AG10803 (cell line): Measurements from ENCODE around the gene IKZF3.

Experiments used
- DNase-seq: peaks from one replicate; pipeline ENCODE4 v3.0.0; 2010; ENCODE audit warnings: low read depth
- H3K4me3 ChIP-seq: 2 replicates; pipeline ENCODE4 v1.5.1; 2011; ENCODE audit warnings: mild to moderate bottlenecking, low read length, control low read depth
- TF ChIP-seq, protein P1 (sequence below): conservative IDR thresholded peaks from 2 replicates; pipeline ENCODE4 v1.5.1; 2011; ENCODE audit warnings: mild to moderate bottlenecking, low read length, control low read depth, inconsistent platforms

IKZF3 gene

DNA sequence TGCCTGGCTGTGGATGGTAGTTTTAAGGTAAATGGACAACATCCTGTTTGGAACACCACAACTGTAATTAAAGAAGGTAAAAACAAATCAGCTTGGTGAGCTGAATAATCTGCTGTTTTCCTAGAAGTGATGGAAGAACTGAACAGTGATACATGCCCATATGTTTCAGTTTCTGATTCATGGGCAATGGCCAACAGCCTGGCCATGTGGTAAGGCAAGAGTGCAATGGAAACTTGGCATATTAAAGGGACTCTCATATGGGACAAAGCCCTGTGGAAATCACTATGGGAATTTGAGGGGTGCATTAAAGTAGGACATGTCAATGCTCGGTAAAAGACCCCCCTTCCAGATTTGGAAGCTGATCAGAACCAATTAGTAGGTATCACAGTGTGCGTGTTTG is 37.8 kb downstream of the IKZF3 start:
- no peak for DNase-seq
- TF ChIP-seq, protein P1, sequence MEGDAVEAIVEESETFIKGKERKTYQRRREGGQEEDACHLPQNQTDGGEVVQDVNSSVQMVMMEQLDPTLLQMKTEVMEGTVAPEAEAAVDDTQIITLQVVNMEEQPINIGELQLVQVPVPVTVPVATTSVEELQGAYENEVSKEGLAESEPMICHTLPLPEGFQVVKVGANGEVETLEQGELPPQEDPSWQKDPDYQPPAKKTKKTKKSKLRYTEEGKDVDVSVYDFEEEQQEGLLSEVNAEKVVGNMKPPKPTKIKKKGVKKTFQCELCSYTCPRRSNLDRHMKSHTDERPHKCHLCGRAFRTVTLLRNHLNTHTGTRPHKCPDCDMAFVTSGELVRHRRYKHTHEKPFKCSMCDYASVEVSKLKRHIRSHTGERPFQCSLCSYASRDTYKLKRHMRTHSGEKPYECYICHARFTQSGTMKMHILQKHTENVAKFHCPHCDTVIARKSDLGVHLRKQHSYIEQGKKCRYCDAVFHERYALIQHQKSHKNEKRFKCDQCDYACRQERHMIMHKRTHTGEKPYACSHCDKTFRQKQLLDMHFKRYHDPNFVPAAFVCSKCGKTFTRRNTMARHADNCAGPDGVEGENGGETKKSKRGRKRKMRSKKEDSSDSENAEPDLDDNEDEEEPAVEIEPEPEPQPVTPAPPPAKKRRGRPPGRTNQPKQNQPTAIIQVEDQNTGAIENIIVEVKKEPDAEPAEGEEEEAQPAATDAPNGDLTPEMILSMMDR, result no peak
- no peak overlapping the region for H3K4me3 ChIP-seq

- H3K4me3 ChIP-seq, result no peak overlapping the region
- DNase-seq, result no peak
- TF ChIP-seq, protein P1, result no peak
These were observed 40.6 kb downstream of the IKZF3 start for GRCh38 chr17:39823407-39824054.

DNA sequence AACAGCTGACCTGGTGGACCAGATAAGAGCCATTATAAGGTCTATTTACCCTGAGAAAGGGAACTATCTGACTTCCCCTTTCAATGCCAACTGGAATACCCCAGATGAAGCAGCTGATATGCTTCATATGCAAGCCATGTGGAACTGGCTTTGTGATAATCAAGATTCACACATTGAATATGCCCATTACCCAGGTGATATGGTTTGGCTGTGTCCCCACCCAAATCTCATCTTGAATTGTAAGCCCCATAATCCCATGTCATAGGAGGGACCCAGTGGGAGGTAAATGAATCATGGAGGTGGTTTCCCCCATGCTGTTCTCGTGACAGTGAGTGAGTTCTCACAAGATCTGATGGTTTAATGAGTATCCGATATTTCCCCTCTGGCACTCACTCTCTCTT is 42.1 kb downstream of the IKZF3 start:
- H3K4me3 ChIP-seq, result no peak overlapping the region
- TF ChIP-seq, protein P1, result no peak
- no peak for DNase-seq

GRCh38 chr17:39820987-39821386 is 43.1 kb downstream of the IKZF3 start:
- H3K4me3 ChIP-seq, result no peak overlapping the region
- no peak for DNase-seq
- TF ChIP-seq, protein P1, result no peak

DNA sequence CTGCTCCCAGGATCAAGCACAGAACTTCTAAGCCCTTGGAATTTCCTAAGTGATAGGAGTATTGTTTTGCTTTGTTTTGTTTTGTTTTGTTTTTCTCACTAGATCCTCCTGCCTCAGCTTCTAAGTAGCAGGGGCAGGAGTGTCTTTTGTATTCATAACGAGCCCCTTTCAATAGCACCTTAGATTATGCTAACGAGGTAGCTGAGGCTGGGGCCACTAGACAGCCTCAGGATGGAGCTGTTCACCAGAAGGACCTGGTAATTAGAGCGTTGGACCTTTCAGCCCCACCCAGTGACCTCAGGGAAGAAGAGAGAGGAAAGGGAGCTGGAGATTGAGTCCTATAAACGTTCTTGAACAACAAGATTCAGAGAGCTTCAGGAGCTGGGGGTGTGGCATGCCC is 43.6 kb downstream of the IKZF3 start:
- TF ChIP-seq, protein P1, result no peak
- no peak overlapping the region for H3K4me3 ChIP-seq
- no peak for DNase-seq

GRCh38 chr17:39818358-39819000 is 45.6 kb downstream of the IKZF3 start:
- TF ChIP-seq, protein P1, result no peak
- H3K4me3 ChIP-seq, result no peak overlapping the region
- no peak for DNase-seq

DNA sequence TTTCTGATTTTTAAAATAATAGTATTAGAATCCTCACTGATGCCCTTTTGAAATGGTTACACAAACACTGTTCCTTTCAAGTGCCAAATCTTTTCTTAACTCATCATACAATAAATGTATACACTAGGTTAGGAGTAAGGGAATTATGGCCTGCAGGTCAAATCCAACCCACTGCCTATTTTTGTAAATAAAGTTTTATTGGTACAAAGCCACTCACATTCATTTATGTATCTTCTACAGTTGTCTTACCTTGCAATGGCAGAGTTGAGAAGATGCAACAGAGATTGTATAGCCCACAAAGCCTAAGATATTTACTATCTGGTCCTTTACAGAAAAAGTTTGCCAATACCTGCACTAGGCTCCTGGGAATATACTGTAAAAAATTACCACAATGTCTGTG is 47.8 kb downstream of the IKZF3 start:
- H3K4me3 ChIP-seq, result no peak overlapping the region
- TF ChIP-seq, protein P1, result no peak

More for the DNA sequence above, 47.8 kb downstream of the IKZF3 start:
- DNase-seq, result no peak
